GM12874 (cell line): Measurements from ENCODE around the gene RASAL2.

Experiments
- TF ChIP-seq, protein P1 (sequence below): IDR thresholded peaks from 2 replicates; pipeline ENCODE4 v1.5.1; 2011; ENCODE audit warnings: low read depth, mild to moderate bottlenecking, control low read depth, low read length, moderate library complexity; ENCODE audit not compliant: insufficient read depth

Gene RASAL2

GRCh38 chr1:178330848-178331497, 237.1 kb downstream of the RASAL2 start:
- TF ChIP-seq, protein P1, sequence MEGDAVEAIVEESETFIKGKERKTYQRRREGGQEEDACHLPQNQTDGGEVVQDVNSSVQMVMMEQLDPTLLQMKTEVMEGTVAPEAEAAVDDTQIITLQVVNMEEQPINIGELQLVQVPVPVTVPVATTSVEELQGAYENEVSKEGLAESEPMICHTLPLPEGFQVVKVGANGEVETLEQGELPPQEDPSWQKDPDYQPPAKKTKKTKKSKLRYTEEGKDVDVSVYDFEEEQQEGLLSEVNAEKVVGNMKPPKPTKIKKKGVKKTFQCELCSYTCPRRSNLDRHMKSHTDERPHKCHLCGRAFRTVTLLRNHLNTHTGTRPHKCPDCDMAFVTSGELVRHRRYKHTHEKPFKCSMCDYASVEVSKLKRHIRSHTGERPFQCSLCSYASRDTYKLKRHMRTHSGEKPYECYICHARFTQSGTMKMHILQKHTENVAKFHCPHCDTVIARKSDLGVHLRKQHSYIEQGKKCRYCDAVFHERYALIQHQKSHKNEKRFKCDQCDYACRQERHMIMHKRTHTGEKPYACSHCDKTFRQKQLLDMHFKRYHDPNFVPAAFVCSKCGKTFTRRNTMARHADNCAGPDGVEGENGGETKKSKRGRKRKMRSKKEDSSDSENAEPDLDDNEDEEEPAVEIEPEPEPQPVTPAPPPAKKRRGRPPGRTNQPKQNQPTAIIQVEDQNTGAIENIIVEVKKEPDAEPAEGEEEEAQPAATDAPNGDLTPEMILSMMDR: no peak

DNA sequence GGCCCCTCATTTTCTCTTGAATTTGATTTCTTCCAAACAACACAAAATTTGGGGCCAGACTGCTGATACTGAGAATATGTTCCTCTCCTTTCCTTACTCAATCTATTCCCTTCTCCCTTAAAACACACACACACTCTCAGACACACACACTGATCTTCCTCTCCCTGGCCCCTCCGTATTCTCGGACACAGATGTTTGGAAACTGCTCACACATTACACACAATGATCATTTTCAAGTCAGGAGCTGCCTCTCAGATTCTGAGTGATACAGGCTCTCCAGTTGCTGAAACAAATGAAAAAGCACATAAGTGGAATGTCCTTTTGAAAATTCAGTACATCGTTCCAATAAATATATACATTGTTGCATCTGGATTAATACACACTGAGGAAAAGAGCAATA, 241.5 kb downstream of the RASAL2 start:
- TF ChIP-seq, protein P1: no peak

GRCh38 chr1:178337091-178337706, 243.3 kb downstream of the RASAL2 start:
- TF ChIP-seq, protein P1: no peak

DNA sequence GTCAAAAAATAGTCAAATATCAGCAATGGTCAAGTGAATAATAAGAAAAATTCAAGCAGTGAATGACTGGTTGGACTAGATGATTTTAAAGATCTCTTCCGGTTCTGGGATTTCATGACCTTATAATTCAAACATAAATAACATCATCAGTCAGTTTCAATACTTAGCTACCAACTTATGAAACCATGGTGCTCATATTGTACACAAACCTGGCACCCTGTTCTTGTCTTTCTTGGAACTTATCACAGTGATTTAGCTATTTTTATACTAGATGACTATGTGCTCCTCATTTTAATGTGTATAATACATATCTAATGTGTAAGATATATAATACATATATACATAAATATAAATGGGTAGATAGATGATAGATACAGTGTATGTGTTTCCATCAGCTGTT, 245.9 kb downstream of the RASAL2 start:
- TF ChIP-seq, protein P1: no peak

DNA sequence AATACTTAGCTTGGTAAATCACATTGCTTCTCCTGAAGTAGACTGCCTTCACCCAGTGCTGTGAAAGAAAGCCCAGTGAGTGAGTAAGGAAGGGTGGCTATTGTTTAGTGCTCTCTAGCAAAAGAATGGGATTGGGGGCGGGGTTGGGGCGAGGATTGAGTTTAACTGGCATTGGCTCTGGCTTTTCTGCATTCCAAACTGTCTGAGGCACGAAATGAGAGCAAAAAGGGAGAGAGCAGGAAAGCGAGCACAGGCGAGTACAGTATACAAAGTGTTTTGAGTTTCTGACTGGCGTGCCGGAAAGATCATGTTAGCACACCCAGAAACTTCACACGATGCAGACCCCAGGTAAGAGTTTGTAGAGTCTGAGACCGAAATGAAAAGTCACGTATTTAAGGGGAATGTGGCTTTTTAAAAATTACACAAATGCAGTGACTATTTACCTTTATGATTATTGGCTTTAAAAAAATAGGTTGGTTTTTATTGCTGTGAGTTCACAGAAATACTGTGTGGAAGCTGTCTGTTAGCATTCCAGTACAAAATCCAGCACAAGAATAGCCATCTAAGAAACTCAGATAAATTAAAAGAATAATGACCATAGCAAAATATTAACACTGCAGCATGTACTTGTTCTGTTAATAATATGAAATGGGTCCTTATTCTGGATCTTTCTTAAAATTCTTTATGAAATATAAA, 247.5 kb downstream of the RASAL2 start:
- TF ChIP-seq, protein P1: no peak

DNA sequence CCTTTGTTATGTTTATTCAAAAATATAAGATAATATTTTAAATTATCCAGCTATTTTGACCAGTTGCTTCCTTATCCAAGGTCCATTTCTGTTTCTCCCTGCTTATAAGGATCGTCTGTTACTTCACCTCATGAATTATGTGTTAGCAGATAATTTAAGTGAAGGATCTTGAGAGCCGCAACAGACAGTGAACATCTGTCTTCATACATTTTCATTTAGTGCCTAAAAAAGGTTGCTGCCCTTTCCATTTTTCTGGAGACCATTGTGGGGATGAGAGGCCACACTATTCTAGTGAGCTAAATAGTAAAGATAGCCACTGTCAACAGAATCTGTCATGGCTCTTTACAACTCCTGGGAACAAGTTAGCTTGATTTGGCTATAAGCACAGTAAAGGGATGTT, 248.8 kb downstream of the RASAL2 start:
- TF ChIP-seq, protein P1: no peak

DNA sequence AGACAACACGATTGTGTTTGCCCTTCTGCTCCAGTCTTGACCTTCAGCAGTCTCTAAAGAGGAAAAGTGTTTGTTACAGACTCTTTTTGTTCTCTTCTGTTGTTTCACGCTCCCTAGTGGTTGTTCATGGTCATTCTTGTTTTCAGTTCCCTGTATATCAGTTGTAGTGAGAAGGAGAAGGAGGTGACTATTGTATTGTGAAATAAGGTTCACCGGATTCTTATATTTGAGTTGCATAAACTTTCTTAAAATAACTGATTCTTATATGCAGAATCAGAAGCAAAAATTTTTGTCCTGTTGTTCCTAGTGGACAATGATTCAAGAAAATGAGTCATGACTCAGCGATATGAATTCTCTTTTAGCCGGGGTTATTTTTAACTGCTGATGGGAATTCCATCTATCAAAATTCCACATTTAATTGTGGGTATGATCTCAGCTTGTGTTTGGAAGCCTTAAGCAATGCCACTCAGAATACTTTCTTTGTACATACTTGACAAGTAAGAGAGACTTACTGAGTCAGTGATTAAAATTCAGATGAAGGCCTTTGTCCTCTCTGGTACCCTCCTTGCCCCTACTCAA, 250.7 kb downstream of the RASAL2 start:
- TF ChIP-seq, protein P1: 0 out of 2 replicates have a peak, but pooled peaks have one; percentile 26
